Skeletal muscle satellite cell (primary cell): Measurements from ENCODE around the gene NOD1.

ENCODE experiments used
- H3K27me3 ChIP-seq: 2 replicates; pipeline ENCODE4 v1.7.0; 2013; ENCODE audit warnings: low read length; ENCODE audit not compliant: control insufficient read depth, insufficient read depth
- H3K36me3 ChIP-seq: 2 replicates; pipeline ENCODE4 v1.7.0; 2013; ENCODE audit warnings: mild to moderate bottlenecking, control low read depth, low read length; ENCODE audit not compliant: insufficient read depth
- H3K4me1 ChIP-seq: 2 replicates; pipeline ENCODE4 v1.7.0; 2013; ENCODE audit warnings: low read length; ENCODE audit not compliant: control insufficient read depth, insufficient read depth
- H3K4me2 ChIP-seq: 2 replicates; pipeline ENCODE4 v1.7.0; 2013; ENCODE audit warnings: mild to moderate bottlenecking, low read length
- H3K4me3 ChIP-seq: 2 replicates; pipeline ENCODE4 v1.7.0; 2013; ENCODE audit warnings: low read length
- H3K9ac ChIP-seq: 2 replicates; pipeline ENCODE4 v1.7.0; 2013; ENCODE audit warnings: mild to moderate bottlenecking, low read depth, low read length, moderate library complexity
- H3K9me3 ChIP-seq: replicated peaks from 2 replicates; pipeline ENCODE4 v1.7.0; 2013; ENCODE audit warnings: mild to moderate bottlenecking, control low read depth, low read length

Gene NOD1

DNA sequence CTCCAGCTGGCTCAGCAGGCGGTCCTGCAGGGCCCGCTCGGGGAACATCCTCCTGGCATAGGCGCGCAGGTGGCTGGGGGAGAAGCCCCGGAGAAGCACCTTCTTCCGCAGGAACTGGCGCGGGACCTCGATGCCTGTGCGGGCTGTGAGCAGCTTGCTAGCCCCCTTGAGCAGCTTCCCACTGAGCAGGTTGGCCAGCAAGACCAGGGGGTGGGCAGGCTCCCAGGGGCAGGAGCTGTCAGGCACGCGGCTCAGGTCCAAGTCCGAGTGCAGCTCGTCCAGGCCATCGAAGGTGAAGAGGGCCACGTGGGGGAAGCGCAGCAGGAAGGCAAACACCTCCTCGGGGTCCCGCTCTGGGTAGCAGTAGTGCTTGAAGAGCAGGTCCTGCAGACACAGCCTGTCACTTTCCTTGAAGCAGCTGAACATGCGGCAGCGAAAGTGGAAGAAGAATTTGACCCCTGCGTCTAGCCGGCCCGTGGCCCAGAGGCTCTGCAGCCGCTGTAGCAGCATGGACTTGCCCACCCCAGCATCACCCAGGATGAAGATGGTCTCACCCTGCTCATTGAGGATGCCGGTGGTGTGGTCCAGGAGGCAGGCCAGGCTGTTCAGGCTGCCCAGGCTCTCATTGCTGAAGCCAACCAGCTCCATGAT, 26.2 kb downstream of the NOD1 start:
- no peaks in the 10 kb centered on the region for H3K9me3 ChIP-seq
- H3K27me3 ChIP-seq = no peaks in the 10 kb centered on the region
- peaks cover 45% of the 10 kb centered on the region for H3K36me3 ChIP-seq
- no peak overlapping the region for H3K4me2 ChIP-seq
- H3K4me3 ChIP-seq = no peak overlapping the region
- no peak overlapping the region for H3K9ac ChIP-seq
- H3K4me1 ChIP-seq = no peaks in the 10 kb centered on the region

DNA sequence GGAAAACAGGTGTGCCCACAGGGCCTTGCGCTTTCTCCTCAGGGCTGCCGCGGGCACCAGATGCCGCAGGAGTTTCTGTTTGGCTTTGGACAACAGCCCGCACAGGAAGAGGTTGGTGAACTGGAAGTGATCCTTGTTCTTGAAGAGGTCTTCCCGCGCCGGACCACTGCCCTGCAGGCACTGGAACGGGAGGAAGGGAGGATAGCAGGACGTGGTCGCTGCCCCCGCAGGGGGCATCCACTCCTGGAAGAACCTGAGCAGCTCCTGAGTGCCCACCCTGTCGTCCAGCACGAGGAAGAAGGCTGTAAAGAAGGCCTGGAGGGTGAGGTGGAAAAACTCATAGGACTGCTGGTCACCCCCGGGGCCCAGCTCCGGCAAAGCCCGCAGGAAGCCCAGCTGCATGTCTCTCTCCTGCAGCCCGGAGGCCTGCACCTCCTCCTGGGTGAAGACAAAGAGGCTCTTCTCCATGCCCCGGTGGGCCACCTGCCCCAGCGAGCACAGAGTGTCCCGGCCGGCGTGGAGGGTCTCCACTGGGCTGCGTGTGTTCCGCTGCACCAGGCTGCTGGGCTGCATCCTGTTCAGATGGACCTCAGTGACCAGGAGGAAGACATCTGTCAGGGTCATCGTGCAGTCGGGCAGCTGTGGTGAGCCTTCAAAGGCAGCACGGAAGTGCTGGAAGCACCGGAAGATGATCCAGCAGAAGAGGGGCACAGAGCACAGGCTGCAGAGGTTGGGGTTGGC, 26.9 kb downstream of the NOD1 start:
- Histone ChIP-seq H3K27me3 (no peaks in the 10 kb centered on the region), H3K9ac (no peak overlapping the region), H3K9me3 (no peaks in the 10 kb centered on the region), H3K36me3 (peaks cover 49% of the 10 kb centered on the region), H3K4me3 (no peak overlapping the region), H3K4me1 (no peaks in the 10 kb centered on the region), H3K4me2 (no peak overlapping the region)

DNA sequence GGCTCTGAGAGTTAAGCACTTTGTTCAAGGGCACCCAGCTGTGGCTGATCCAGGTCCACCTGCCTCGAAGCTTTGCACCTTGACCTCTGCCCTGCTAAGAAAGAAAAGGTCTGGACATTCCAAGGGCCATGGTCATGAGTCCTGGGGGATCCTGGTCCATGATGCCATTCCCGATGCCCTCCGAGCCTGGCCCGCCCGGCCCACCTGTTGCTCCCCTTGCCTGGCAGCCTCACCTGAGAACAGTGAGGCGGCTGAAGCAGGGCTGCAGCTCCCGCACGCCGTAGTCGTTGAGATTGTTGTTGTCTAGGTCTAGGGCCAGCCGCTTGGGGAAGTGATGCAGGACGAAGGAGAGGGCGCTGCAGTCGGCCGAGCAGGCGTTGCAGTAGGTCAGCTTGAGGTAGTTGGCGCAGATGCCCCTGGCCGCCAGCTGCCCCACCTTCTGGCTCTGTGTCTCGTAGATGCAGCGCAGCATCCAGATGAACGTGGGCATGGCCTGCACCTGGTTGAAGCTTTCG, 27.5 kb downstream of the NOD1 start:
- Histone ChIP-seq H3K9ac (no peak overlapping the region), H3K4me2 (no peak overlapping the region), H3K36me3 (peaks cover 44% of the 10 kb centered on the region), H3K4me3 (no peak overlapping the region), H3K4me1 (no peaks in the 10 kb centered on the region), H3K9me3 (no peaks in the 10 kb centered on the region), H3K27me3 (no peaks in the 10 kb centered on the region)

DNA sequence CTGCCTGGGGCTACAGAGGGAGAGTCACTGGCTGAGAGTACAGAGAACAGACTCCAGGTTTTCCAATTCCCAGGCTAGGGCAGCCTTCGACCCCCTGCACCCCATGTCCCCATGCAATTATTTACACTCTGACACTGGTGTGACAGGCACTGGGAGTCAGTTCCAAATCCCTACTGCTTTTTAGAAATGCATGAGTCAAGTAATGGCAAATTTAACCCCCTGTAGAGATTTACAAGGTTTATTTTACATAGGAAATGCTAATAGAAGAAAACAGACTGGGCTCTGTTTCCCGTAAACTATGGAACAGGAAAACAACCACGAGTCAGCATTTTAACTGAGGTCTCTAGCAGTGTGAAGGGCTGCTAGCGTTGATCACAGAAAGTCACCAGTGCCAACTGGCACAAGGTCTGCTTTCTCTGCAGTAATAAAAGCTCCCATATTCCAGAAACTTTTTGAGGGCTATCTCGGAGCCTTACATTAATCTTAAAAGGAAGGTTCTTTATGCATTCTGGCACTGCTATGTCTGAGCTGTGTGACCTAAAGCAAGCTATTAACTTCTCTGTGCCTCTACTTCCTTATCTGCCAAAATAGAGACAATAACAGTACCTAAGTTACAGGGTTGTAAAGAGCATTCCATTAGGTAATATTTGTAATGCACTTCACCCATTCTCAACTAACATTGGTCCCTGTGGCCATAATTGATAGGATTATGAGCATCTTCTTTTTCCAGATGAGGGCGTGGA, 28.2 kb downstream of the NOD1 start:
- Histone ChIP-seq H3K9ac (no peak overlapping the region), H3K27me3 (no peaks in the 10 kb centered on the region), H3K4me2 (no peak overlapping the region), H3K4me1 (no peaks in the 10 kb centered on the region), H3K36me3 (peaks cover 40% of the 10 kb centered on the region), H3K9me3 (no peaks in the 10 kb centered on the region), H3K4me3 (no peak overlapping the region)

DNA sequence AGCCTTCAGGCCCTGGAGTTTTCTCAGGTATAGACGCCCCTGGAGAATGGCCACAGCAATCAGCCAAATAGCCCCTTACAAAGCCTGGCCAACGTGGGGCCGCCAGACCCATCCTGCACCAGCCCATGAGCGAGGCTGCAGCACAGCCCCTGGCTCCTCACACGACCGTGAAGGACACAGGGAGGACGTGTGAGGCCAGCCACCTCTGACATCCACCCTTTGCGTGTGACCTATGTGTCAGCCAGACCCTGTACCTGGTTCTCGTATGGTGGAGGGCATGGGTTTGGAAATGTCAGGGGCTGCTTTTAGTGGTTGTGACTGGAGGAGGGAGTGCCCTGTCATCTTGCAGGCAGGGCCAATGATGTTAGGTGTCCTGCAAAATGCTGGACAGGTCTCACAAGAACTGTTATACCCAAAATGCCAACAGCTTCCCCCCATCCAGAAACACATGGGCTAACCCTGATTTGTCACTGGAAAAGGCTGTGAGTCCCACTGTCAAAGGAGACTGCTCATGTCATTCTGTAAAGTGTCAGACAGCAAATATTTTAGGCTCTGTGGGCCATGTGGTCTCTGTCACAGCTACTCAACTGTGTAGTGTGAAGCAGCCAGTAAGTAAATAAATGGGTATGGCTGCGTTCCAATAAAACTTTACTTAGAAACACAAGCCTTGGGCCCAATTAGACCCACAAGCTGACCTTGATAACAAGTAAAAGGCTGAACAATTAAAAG, 30.0 kb downstream of the NOD1 start:
- Histone ChIP-seq H3K4me1 (no peaks in the 10 kb centered on the region), H3K4me3 (no peak overlapping the region), H3K9ac (no peak overlapping the region), H3K27me3 (no peaks in the 10 kb centered on the region), H3K36me3 (peaks cover 32% of the 10 kb centered on the region), H3K4me2 (no peak overlapping the region), H3K9me3 (no peaks in the 10 kb centered on the region)

DNA sequence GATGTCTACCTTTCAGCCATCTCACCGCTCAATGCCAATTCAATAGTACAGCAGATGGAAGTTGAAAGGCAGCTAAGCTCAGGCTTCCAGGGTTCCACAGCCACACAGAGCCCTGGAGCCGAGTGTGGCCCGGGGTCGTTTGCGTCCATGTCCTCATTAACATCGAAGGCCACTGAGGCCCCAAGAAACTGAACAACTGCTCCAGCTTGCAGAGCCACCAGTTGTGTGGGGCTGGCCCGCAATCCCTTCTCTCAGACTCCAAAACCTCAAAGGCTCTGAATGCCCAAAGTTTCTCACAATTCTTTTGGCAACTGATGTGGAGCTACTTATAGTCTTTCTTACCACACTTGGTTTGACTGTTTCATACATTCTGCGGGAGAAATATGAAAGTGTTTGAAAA, 31.1 kb downstream of the NOD1 start:
- Histone ChIP-seq H3K27me3 (no peaks in the 10 kb centered on the region), H3K4me2 (no peak overlapping the region), H3K36me3 (peaks cover 29% of the 10 kb centered on the region), H3K4me1 (no peaks in the 10 kb centered on the region), H3K4me3 (no peak overlapping the region), H3K9me3 (no peaks in the 10 kb centered on the region), H3K9ac (no peak overlapping the region)

DNA sequence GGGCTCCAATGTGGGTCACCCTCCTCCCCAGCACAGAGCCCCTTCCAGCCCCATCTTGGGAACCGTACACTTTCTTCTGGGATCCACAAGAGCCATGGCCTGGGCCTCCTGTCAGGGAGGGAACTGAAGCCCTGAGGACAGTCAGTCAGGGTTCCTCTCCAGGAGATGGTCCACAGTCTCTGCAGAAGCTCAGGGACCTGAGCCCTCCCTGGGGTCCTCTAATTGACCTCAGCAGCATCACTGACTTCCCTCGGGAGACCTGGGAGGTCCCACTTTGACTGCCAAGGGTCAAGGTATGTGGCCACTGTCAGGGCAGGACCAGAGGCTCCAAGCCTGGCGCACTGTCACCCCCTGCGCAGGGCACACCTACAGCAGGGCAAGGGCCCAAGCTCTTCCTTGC, 32.3 kb downstream of the NOD1 start:
- no peak overlapping the region for H3K9ac ChIP-seq
- H3K36me3 ChIP-seq = peaks cover 17% of the 10 kb centered on the region
- H3K9me3 ChIP-seq = no peaks in the 10 kb centered on the region
- H3K4me2 ChIP-seq = no peak overlapping the region
- no peak overlapping the region for H3K4me3 ChIP-seq
- H3K4me1 ChIP-seq = no peaks in the 10 kb centered on the region
- H3K27me3 ChIP-seq = no peaks in the 10 kb centered on the region

DNA sequence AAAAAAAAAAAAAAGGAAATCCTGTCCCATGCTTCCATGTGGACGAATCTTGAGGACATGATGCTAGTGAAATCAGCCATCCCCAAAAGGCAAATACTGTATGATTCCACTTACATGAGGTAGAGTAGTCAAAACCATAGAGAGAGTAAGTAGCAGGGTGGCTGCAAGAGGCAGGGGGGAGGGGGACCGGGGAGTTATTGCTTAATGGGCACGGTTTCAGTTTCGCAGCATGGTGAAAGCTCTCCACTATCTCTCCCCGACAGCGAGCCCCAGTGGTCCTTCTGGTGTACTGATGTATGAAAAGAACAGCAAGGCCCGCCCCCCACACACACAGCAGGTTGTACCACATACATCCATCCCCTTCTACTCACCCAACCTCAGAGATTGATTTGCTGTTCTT, 32.8 kb downstream of the NOD1 start:
- Histone ChIP-seq H3K4me1 (no peaks in the 10 kb centered on the region), H3K4me3 (no peak overlapping the region), H3K36me3 (peaks cover 12% of the 10 kb centered on the region), H3K4me2 (no peak overlapping the region), H3K27me3 (no peaks in the 10 kb centered on the region), H3K9ac (no peak overlapping the region), H3K9me3 (no peaks in the 10 kb centered on the region)

DNA sequence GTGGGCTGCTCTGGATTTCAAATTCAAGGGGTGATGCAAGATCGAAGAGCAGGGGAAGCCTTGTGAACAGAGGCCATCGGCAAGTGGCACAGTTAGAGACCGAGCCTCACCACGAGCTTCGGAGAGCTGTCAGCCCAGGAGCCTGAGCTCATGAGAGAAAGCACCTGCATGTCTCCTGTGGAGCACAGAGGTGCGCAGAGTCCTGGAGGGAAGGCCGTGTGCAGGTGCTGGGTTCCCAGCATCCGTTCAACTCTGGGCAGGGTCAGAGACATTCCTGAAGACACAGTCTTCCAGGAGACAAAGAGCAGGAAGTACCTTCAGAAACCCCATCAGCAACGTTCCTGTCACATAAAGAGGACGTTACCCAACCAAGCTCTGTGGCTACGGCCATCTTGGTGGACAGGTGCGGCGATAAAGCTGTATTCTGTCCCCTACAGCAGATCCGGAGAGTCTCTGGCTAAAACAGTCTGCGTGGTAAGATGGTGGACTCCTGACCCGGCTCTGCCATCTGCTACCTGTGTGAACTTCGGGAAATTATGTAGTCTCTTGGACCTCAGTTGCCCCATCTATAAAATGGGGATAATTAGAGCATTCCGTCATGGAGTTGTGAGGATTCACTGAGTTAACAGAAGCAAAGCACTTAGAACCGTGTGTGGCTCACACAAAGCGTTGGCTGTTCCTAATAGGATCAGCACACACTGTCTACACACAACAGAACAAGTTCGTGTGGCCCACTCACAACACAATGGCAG, 40.6 kb downstream of the NOD1 start:
- Histone ChIP-seq H3K9me3 (no peaks in the 10 kb centered on the region), H3K36me3 (peaks cover 26% of the 10 kb centered on the region), H3K9ac (no peak overlapping the region), H3K4me1 (no peaks in the 10 kb centered on the region), H3K27me3 (no peaks in the 10 kb centered on the region), H3K4me2 (no peak overlapping the region), H3K4me3 (no peak overlapping the region)

DNA sequence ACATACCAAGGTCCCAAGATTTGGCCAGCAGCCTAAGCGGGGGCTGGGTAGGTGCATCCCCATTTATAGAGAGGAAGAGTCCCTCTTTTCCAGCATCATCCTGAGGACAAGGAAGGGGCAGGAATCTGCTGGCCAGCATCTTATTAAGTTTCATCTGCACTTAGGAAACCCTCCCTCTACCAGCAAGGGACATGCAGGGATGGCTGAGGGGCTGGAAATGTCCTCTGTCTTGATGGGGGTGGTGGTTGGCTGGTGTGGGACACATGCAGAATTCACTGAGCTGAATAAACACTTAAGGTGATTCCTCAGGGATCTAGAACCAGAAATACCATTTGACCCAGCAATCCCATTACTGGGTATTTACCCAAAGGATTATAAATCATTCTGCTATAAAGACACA, 42.1 kb downstream of the NOD1 start:
- H3K9ac ChIP-seq = no peak overlapping the region

More for the DNA sequence above, 42.1 kb downstream of the NOD1 start:
- Histone ChIP-seq H3K27me3 (no peaks in the 10 kb centered on the region), H3K36me3 (peaks cover 34% of the 10 kb centered on the region), H3K4me2 (no peak overlapping the region), H3K4me1 (peaks cover 5% of the 10 kb centered on the region), H3K9me3 (no peaks in the 10 kb centered on the region), H3K4me3 (no peak overlapping the region)
